Large intestine (tissue), 1 donor: Measurements from ENCODE around the gene MS4A18. TPM values are rescaled to one million over a fixed set of nuclear protein-coding genes. Genes with fewer than 3 reads are reported as not detected.

Experiments
- polyA plus RNA-seq: library from polyadenylated mRNA; unstranded; fragments of 120-200 nt; gene quantifications from one replicate; pipeline ENCODE4 v1.2.1, GENCODE V29; 2013

MS4A18 gene
- polyA plus RNA-seq, 1 donor: 0.30 TPM

Other genes with a start within 250 kb of the MS4A18 start
- not detected for gene MS4A12, start 231.9 kb upstream of the MS4A18 start, polyA plus RNA-seq
- gene MS4A13, start 209.3 kb upstream of the MS4A18 start, polyA plus RNA-seq: not detected
- gene MS4A8, start 25.1 kb upstream of the MS4A18 start, polyA plus RNA-seq: 112 TPM
- 0.04 TPM for gene MS4A15, start 32.1 kb downstream of the MS4A18 start, polyA plus RNA-seq
- 0.48 TPM for gene MS4A10, start 60.6 kb downstream of the MS4A18 start, polyA plus RNA-seq
- 21.6 TPM for gene CCDC86, start 117.4 kb downstream of the MS4A18 start, polyA plus RNA-seq
- gene PTGDR2, start 131.2 kb downstream of the MS4A18 start, polyA plus RNA-seq: 5.0 TPM
- 0.07 TPM for gene ZP1, start 142.8 kb downstream of the MS4A18 start, polyA plus RNA-seq
- 92.6 TPM for gene PRPF19, start 181.9 kb downstream of the MS4A18 start, polyA plus RNA-seq
- gene TMEM109, start 189.4 kb downstream of the MS4A18 start, polyA plus RNA-seq: 42.2 TPM
- 19.6 TPM for gene TMEM132A, start 199.7 kb downstream of the MS4A18 start, polyA plus RNA-seq
- gene SLC15A3, start 227.5 kb downstream of the MS4A18 start, polyA plus RNA-seq: 19.8 TPM
- 1.3 TPM for gene CD6, start 247.0 kb downstream of the MS4A18 start, polyA plus RNA-seq